HFFc6 (cell line): ENCODE results near the gene APOL4. TPM values are rescaled to one million over a fixed set of nuclear protein-coding genes. Genes with fewer than 3 reads are reported as not detected.
"Not testable (repeated sequence)": the region's sequence is repeated elsewhere in the genome, so short reads cannot be mapped to it uniquely, and the experiment has no call there.

ENCODE experiments used
- DNase-seq: peaks from one replicate; pipeline ENCODE4 v3.0.0-alpha.2; 2018
- H3K27ac Mint-ChIP-seq: 2 replicates; pipeline ENCODE4 v1.8.0; 2020; ENCODE audit warnings: mild to moderate bottlenecking, mixed read lengths
- H3K27me3 Mint-ChIP-seq: 2 replicates; pipeline ENCODE4 v1.8.0; 2021; ENCODE audit warnings: mild to moderate bottlenecking, moderate library complexity, mixed read lengths; ENCODE audit not compliant: insufficient read depth
- H3K36me3 Mint-ChIP-seq: 2 replicates; pipeline ENCODE4 v1.8.0; 2021; ENCODE audit warnings: low read depth, mixed read lengths
- H3K4me1 Mint-ChIP-seq: 2 replicates; pipeline ENCODE4 v1.8.0; 2020; ENCODE audit warnings: low read depth, mixed read lengths
- H3K4me3 Mint-ChIP-seq: 2 replicates; pipeline ENCODE4 v1.8.0; 2020; ENCODE audit warnings: mild to moderate bottlenecking, moderate library complexity, mixed read lengths
- H3K9me3 Mint-ChIP-seq: 2 replicates; pipeline ENCODE4 v1.8.0; 2020; ENCODE audit warnings: mild to moderate bottlenecking, mixed read lengths
- CTCF ChIP-seq: fragments of 200-600 bp; sonication (generic); IDR thresholded peaks from 2 replicates; pipeline ENCODE4 v1.5.0; 2021; ENCODE audit warnings: antibody characterized with exemption, mild to moderate bottlenecking
- total RNA-seq, 6 experiments: library from RNA; stranded (reverse); fragmentation: NEBNext Ultra II Directional; extraction: Animal tissue kit (Norgen Biotek cat#: 25700); gene quantifications; 2 replicates in 1 of 6; 3 replicates in 5 of 6; pipeline ENCODE4 v1.2.3, GENCODE V29; 2021

The APOL4 gene
- total RNA-seq, 6 experiments from 2014 or later: not detected

GRCh38 chr22:36208914-36209313, 7.3 kb upstream of the APOL4 start:
- Mint-ChIP-seq H3K9me3 (peaks cover 15% of the 10 kb centered on the region), H3K4me3 (no peak overlapping the region), H3K27me3 (peaks cover 54% of the 10 kb centered on the region), H3K36me3 (peaks cover 6% of the 10 kb centered on the region), H3K4me1 (no peaks in the 10 kb centered on the region), H3K27ac (no peak overlapping the region)
- TF ChIP-seq CTCF: no peak
- DNase-seq: no peak

- no peak for TF ChIP-seq CTCF
- Mint-ChIP-seq H3K4me1 (no peaks in the 10 kb centered on the region), H3K36me3 (peaks cover 6% of the 10 kb centered on the region), H3K27me3 (peaks cover 50% of the 10 kb centered on the region), H3K27ac (no peak overlapping the region), H3K9me3 (peaks cover 15% of the 10 kb centered on the region), H3K4me3 (no peak overlapping the region)
- DNase-seq: no peak
These were observed 6.7 kb upstream of the APOL4 start for GRCh38 chr22:36208162-36208765.

GRCh38 chr22:36206255-36206654, 4.6 kb upstream of the APOL4 start:
- H3K4me3 Mint-ChIP-seq: no peak overlapping the region
- no peaks in the 10 kb centered on the region for H3K4me1 Mint-ChIP-seq
- H3K27ac Mint-ChIP-seq: no peak overlapping the region
- H3K27me3 Mint-ChIP-seq: peaks cover 42% of the 10 kb centered on the region
- H3K36me3 Mint-ChIP-seq: peaks cover 6% of the 10 kb centered on the region
- peaks cover 15% of the 10 kb centered on the region for H3K9me3 Mint-ChIP-seq
- DNase-seq: no peak
- no peak for TF ChIP-seq CTCF

GRCh38 chr22:36205573-36205972, 4.0 kb upstream of the APOL4 start:
- not testable (repeated sequence) for H3K27ac Mint-ChIP-seq

GRCh38 chr22:36204632-36205015, 3.0 kb upstream of the APOL4 start:
- no peak for DNase-seq
- H3K9me3 Mint-ChIP-seq: peaks cover 7% of the 10 kb centered on the region
- H3K36me3 Mint-ChIP-seq: peaks cover 6% of the 10 kb centered on the region
- no peak for TF ChIP-seq CTCF
- peaks cover 37% of the 10 kb centered on the region for H3K27me3 Mint-ChIP-seq
- H3K27ac Mint-ChIP-seq: no peak overlapping the region
- H3K4me3 Mint-ChIP-seq: no peak overlapping the region
- no peaks in the 10 kb centered on the region for H3K4me1 Mint-ChIP-seq

More at GRCh38 chr22:36205573-36205972, 4.0 kb upstream of the APOL4 start:
- Mint-ChIP-seq H3K9me3 (peaks cover 15% of the 10 kb centered on the region), H3K27me3 (peaks cover 38% of the 10 kb centered on the region)
- DNase-seq, H3K4me3 Mint-ChIP-seq, H3K36me3 Mint-ChIP-seq, H3K4me1 Mint-ChIP-seq: not testable (repeated sequence)

GRCh38 chr22:36204001-36204631, 2.5 kb upstream of the APOL4 start:
- Mint-ChIP-seq H3K4me3 (no peak overlapping the region), H3K27ac (no peak overlapping the region), H3K9me3 (peaks cover 2% of the 10 kb centered on the region)

GRCh38 chr22:36203441-36203840, 1.8 kb upstream of the APOL4 start:
- not testable (repeated sequence) for H3K36me3 Mint-ChIP-seq, H3K27ac Mint-ChIP-seq, H3K4me1 Mint-ChIP-seq, DNase-seq, H3K4me3 Mint-ChIP-seq, H3K9me3 Mint-ChIP-seq
- H3K27me3 Mint-ChIP-seq: peaks cover 37% of the 10 kb centered on the region

More at GRCh38 chr22:36204001-36204631, 2.5 kb upstream of the APOL4 start:
- peaks cover 37% of the 10 kb centered on the region for H3K27me3 Mint-ChIP-seq
- TF ChIP-seq CTCF: no peak
- H3K36me3 Mint-ChIP-seq: peaks cover 1% of the 10 kb centered on the region
- no peaks in the 10 kb centered on the region for H3K4me1 Mint-ChIP-seq
- no peak for DNase-seq

GRCh38 chr22:36202906-36203305, 1.3 kb upstream of the APOL4 start:
- H3K27ac Mint-ChIP-seq, H3K4me3 Mint-ChIP-seq, H3K36me3 Mint-ChIP-seq, DNase-seq, H3K9me3 Mint-ChIP-seq, H3K4me1 Mint-ChIP-seq: not testable (repeated sequence)
- H3K27me3 Mint-ChIP-seq: peaks cover 42% of the 10 kb centered on the region

- peaks cover 14% of the 10 kb centered on the region; the same call in 1 of the 2 replicates for H3K4me1 Mint-ChIP-seq
- not testable (repeated sequence) for H3K27ac Mint-ChIP-seq, DNase-seq, H3K4me3 Mint-ChIP-seq, H3K9me3 Mint-ChIP-seq, H3K36me3 Mint-ChIP-seq
- H3K27me3 Mint-ChIP-seq: peaks cover 47% of the 10 kb centered on the region
These were observed 584 bp downstream of the APOL4 start for GRCh38 chr22:36201025-36201424.
